DND-41 (cell line): ENCODE results near the gene KLK12.

Experiments
- ATAC-seq: fragments of 200-7000 bp; cut with Tn5 transposase; 3 replicates; pipeline ENCODE4 v1.9.1; 2021; ENCODE audit warnings: low read depth; ENCODE audit not compliant: insufficient read depth
- DNase-seq: peaks from one replicate; pipeline ENCODE4 v3.0.0-alpha.2; 2020
- H2AFZ ChIP-seq: 2 replicates; pipeline ENCODE4 v1.6.0; 2012; ENCODE audit warnings: low read depth, low read length
- H3K27ac ChIP-seq: 2 replicates; pipeline ENCODE4 v1.5.1; 2012; ENCODE audit warnings: low read length, inconsistent platforms
- H3K27me3 ChIP-seq: fragments of 200-600 bp; sonication (generic); 2 replicates; pipeline ENCODE4 v1.6.0; 2012; ENCODE audit warnings: low read length, mild to moderate bottlenecking, inconsistent platforms; ENCODE audit not compliant: insufficient read depth, poor library complexity
- H3K36me3 ChIP-seq: 2 replicates; pipeline ENCODE4 v1.5.1; 2012; ENCODE audit warnings: low read length, inconsistent platforms; ENCODE audit not compliant: insufficient read depth
- H3K4me1 ChIP-seq: 2 replicates; pipeline ENCODE4 v1.5.1; 2012; ENCODE audit warnings: mild to moderate bottlenecking, low read length; ENCODE audit not compliant: insufficient read depth
- H3K4me2 ChIP-seq: 2 replicates; pipeline ENCODE4 v1.6.0; 2012; ENCODE audit warnings: mild to moderate bottlenecking, moderate library complexity, low read length, inconsistent platforms; ENCODE audit not compliant: insufficient read depth
- H3K4me3 ChIP-seq, 2 experiments: fragments of 200-600 bp in 1 of 2; shearing (Covaris generic) in 1 of 2; 2 replicates each; pipeline ENCODE4 v1.5.1; 2012 to 2016; ENCODE audit warnings: inconsistent platforms in 2 of 2, low read length in 2 of 2, mild to moderate bottlenecking in 2 of 2, low read depth in 1 of 2, moderate library complexity in 1 of 2
- H3K79me2 ChIP-seq: 2 replicates; pipeline ENCODE4 v1.6.0; 2012; ENCODE audit warnings: low read length, inconsistent platforms; ENCODE audit not compliant: insufficient read depth
- H3K9ac ChIP-seq: 2 replicates; pipeline ENCODE4 v1.6.0; 2012; ENCODE audit warnings: low read depth, mild to moderate bottlenecking, inconsistent platforms, low read length, moderate library complexity
- H3K9me3 ChIP-seq: 2 replicates; pipeline ENCODE4 v1.5.1; 2012; ENCODE audit warnings: low read length, moderate library complexity, mild to moderate bottlenecking, inconsistent platforms; ENCODE audit not compliant: insufficient read depth, severe bottlenecking
- H4K20me1 ChIP-seq: 2 replicates; pipeline ENCODE4 v1.6.0; 2012; ENCODE audit warnings: low read length; ENCODE audit not compliant: insufficient read depth
- EZH2 ChIP-seq: IDR thresholded peaks from 3 replicates; pipeline ENCODE4 v1.6.1; 2012; ENCODE audit warnings: borderline replicate concordance, low read depth, mild to moderate bottlenecking, moderate library complexity, low read length, inconsistent platforms; ENCODE audit not compliant: severe bottlenecking
- TF ChIP-seq, protein P1 (sequence below): IDR thresholded peaks from 2 replicates; pipeline ENCODE4 v1.5.1; 2012; ENCODE audit warnings: borderline replicate concordance, low read length, moderate library complexity, mild to moderate bottlenecking; ENCODE audit not compliant: poor library complexity, severe bottlenecking; ENCODE audit errors: extremely low read depth

Gene KLK12

DNA sequence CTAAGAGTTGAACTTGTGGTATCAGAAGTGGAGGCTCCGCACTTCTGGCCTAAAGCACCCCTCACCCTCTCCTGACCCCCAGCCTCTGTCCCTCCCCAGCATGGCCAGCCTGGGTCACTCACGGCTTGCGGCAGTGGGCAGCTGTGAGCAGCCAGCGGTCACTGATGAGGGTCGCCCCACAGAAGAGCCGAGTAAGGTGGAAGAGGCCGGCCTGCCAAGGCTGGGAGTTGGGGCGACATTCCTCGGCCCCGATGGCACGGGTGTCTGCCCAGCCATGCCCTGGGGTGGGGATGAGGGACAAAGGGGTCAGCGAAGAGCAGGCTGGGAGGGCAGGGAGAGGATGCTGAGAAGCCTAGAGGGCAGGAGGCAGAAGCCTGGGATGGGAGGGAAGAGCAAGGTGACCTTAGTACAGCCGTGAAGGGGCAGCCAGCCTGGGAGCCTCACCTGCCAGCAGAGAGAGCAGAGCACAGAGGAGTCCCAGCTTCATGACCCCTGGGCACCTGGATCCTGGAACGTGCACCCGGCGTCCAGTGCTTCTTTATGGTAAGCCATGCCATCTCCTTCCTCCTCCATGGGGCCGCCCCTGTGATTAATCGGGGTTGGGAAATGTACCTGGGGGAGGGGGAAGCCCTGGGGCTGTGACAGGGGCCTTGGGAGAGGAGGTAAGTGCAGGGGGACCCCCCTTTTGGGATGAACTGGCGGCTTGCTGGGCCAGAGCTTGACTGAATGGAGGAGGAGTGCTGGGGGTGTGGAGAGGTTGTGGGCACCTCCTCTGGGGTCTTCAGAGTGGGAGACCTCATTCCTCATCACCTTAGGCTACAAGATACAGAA lies 25.5 kb downstream of the KLK12 start:
- ATAC-seq (no peak), DNase-seq (no peak)
- H3K4me3 ChIP-seq = no peak overlapping the region
- no peaks in the 10 kb centered on the region for H3K27me3 ChIP-seq
- H3K4me2 ChIP-seq = no peak overlapping the region
- no peak for TF ChIP-seq EZH2
- TF ChIP-seq, protein P1, sequence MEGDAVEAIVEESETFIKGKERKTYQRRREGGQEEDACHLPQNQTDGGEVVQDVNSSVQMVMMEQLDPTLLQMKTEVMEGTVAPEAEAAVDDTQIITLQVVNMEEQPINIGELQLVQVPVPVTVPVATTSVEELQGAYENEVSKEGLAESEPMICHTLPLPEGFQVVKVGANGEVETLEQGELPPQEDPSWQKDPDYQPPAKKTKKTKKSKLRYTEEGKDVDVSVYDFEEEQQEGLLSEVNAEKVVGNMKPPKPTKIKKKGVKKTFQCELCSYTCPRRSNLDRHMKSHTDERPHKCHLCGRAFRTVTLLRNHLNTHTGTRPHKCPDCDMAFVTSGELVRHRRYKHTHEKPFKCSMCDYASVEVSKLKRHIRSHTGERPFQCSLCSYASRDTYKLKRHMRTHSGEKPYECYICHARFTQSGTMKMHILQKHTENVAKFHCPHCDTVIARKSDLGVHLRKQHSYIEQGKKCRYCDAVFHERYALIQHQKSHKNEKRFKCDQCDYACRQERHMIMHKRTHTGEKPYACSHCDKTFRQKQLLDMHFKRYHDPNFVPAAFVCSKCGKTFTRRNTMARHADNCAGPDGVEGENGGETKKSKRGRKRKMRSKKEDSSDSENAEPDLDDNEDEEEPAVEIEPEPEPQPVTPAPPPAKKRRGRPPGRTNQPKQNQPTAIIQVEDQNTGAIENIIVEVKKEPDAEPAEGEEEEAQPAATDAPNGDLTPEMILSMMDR = no peak
- H3K4me1 ChIP-seq = no peaks in the 10 kb centered on the region
- no peak overlapping the region for H2AFZ ChIP-seq
- H3K79me2 ChIP-seq = no peaks in the 10 kb centered on the region
- no peaks in the 10 kb centered on the region for H4K20me1 ChIP-seq
- H3K9me3 ChIP-seq = no peaks in the 10 kb centered on the region
- H3K36me3 ChIP-seq = no peaks in the 10 kb centered on the region
- no peak overlapping the region for H3K27ac ChIP-seq
- no peak overlapping the region for H3K9ac ChIP-seq

DNA sequence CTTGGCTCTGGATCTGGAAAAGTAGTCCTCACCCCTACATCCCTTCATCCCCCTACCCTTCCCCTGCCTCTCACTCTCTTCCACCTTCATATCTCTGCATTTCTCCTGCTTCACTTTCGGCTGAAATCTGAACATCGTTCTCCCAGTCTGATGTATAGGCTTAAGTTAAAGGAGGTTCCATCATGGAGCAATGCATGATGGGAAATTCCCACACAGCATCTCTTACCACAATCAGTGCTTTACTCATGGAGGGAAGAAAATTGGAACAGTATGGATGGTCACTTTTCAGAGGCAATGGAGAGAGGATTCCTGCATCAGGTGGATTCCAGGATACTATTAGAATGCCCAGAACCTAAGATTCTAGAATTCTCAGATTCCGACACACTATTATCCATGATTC lies 27.3 kb downstream of the KLK12 start:
- H3K27ac ChIP-seq = no peak overlapping the region
- ATAC-seq (no peak), DNase-seq (no peak)
- no peaks in the 10 kb centered on the region for H4K20me1 ChIP-seq
- H3K9ac ChIP-seq = no peak overlapping the region
- TF ChIP-seq, protein P1 = no peak
- TF ChIP-seq EZH2 = no peak
- no peak overlapping the region for H3K4me2 ChIP-seq
- no peaks in the 10 kb centered on the region for H3K36me3 ChIP-seq
- H3K4me3 ChIP-seq = no peak overlapping the region
- no peaks in the 10 kb centered on the region for H3K4me1 ChIP-seq
- H3K79me2 ChIP-seq = no peaks in the 10 kb centered on the region
- no peaks in the 10 kb centered on the region for H3K27me3 ChIP-seq
- no peaks in the 10 kb centered on the region for H3K9me3 ChIP-seq
- no peak overlapping the region for H2AFZ ChIP-seq

DNA sequence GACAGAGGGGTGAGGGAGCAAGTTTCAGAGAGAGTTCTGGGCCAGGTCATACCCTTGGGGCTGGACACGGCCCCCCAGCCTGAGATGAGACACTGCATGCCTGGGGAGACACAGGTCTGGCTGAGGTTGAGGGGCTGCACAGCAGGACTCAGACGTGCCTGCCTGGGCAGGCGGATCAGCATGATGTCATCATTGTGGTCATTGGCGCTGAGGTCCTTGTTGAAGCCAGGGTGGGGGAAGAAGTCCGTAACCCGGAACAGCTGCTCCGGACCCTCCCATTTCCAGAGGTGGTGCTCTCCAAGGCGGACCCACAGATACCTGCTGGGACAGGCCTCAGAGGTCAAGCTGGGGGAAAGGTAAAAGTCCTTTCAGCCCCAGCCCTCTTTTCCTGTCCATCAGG lies 28.4 kb downstream of the KLK12 start:
- no peak overlapping the region for H3K4me3 ChIP-seq
- H2AFZ ChIP-seq = no peak overlapping the region
- no peaks in the 10 kb centered on the region for H3K4me1 ChIP-seq
- no peak overlapping the region for H3K4me2 ChIP-seq
- no peaks in the 10 kb centered on the region for H3K9me3 ChIP-seq
- ATAC-seq (no peak), DNase-seq (no peak)
- no peak overlapping the region for H3K27ac ChIP-seq
- no peaks in the 10 kb centered on the region for H4K20me1 ChIP-seq
- no peak for TF ChIP-seq EZH2
- TF ChIP-seq, protein P1 = no peak
- no peaks in the 10 kb centered on the region for H3K79me2 ChIP-seq
- no peak overlapping the region for H3K9ac ChIP-seq
- no peaks in the 10 kb centered on the region for H3K27me3 ChIP-seq
- no peaks in the 10 kb centered on the region for H3K36me3 ChIP-seq
